Heart right ventricle (tissue), 16 donors: Measurements from ENCODE around the gene CHAC1. TPM values are rescaled to one million over a fixed set of nuclear protein-coding genes. Genes with fewer than 3 reads are reported as not detected.

Experiments
- ATAC-seq, 8 donors: fragments of 200-7000 bp; cut with Tn5 transposase; one replicate each; pipeline ENCODE4 v1.9.1; 2020; ENCODE audit warnings: mild to moderate bottlenecking in 8 of 8, moderate library complexity in 8 of 8, moderate number of reproducible peaks in 1 of 8
- DNase-seq, 2 donors: peaks; one replicate each; pipeline ENCODE4 v3.0.0-alpha.2; 2020
- H3K27ac ChIP-seq, 10 donors: fragments of 200-600 bp; sonication (generic) in 2 of 10; one replicate each; pipeline versions ENCODE4 v1.5.0 to v1.8.0; 2020 to 2022; ENCODE audit warnings: mild to moderate bottlenecking in 3 of 10
- H3K27me3 ChIP-seq, 7 donors: fragments of 200-600 bp; one replicate each; pipeline ENCODE4 v1.8.0; 2021 to 2022; ENCODE audit warnings: mild to moderate bottlenecking in 2 of 7
- H3K36me3 ChIP-seq, 9 donors: fragments of 200-600 bp; sonication (generic) in 1 of 9; one replicate each; pipeline versions ENCODE4 v1.5.0 to v1.8.0; 2020 to 2022; ENCODE audit warnings: mild to moderate bottlenecking in 2 of 9
- H3K4me1 ChIP-seq, 9 donors: fragments of 200-600 bp; sonication (generic) in 1 of 9; one replicate each; pipeline versions ENCODE4 v1.5.0 to v1.8.0; 2020 to 2022; ENCODE audit warnings: mild to moderate bottlenecking in 4 of 9
- H3K4me3 ChIP-seq, 10 donors: fragments of 200-600 bp; sonication (generic) in 2 of 10; one replicate each; pipeline versions ENCODE4 v1.5.0 to v1.8.0; 2020 to 2022; ENCODE audit warnings: mild to moderate bottlenecking in 7 of 10, moderate library complexity in 2 of 10
- H3K9me3 ChIP-seq, 11 donors: fragments of 200-600 bp in 10 of 11; sonication (generic) in 2 of 11; one replicate each; pipeline versions ENCODE4 v1.5.0 to v1.8.0; 2013 to 2022; ENCODE audit warnings: mild to moderate bottlenecking in 2 of 11, control low read depth in 1 of 11, moderate library complexity in 1 of 11
- WGBS, 2 donors: extraction: QIAGEN DNeasy Blood & Tissue Kit; methylation state at CpG; one replicate each; pipeline ENCODE4 v1.1.7; 2013; ENCODE audit warnings: inconsistent platforms in 1 of 2; 5-methylcytosine and 5-hydroxymethylcytosine counted together
- intact Hi-C, 10 donors: fragments of 100-400 bp; cut with DNase I; formaldehyde crosslinking; loops; one replicate each; pipeline versions ENCODE4 v1.11.1 to v1.14.2; 2022
- polyA plus RNA-seq, 2 donors: library from polyadenylated mRNA; stranded (reverse); fragments of 200-250 nt; gene quantifications; one replicate each; pipeline ENCODE4 v1.2.3, GENCODE V29; 2013
- total RNA-seq, 10 donors: library from RNA; stranded (reverse); fragmentation: NEBNext Ultra II Directional in 3 of 10; extraction: Animal tissue kit (Norgen Biotek cat#: 25700) in 3 of 10; gene quantifications; one replicate each; pipeline versions ENCODE4 v1.2.1 to v1.2.4, GENCODE V29; 2021 to 2023
- TF ChIP-seq, protein P1 (sequence below), 9 donors: fragments of 200-600 bp; sonication (generic) in 2 of 9; IDR thresholded peaks; one replicate each; pipeline versions ENCODE4 v1.5.0 to v1.8.0; 2021 to 2022; ENCODE audit warnings: antibody characterized with exemption in 9 of 9, mild to moderate bottlenecking in 5 of 9, moderate library complexity in 1 of 9
- donor health status: Arrhythmogenic right ventricular cardiomyopathy.
- donor health status: ischemic (EF 13 %, LVEDD 7.1; RV severe dilation, severe dysfunction).
- donor health status: healthy with polysubstance abuse.
- donor health status: DM: no; HTN: yes; CAD: no.
- donor health status: DM: no; HTN: no; CAD: no.
- donor health status: ischemic (EF 25% LVEDD 6.9; RV normal size, moderate dysfunction).
- donor health status: ischemic (EF 25% LVEDD 5.7; RV mildly dilated, moderate dysfunction).
- donor health status: healthy.
- donor health status: DM: yes; HTN: yes; CAD: no.
- donor health status: Ischemic cardiomyopathy.
- donor health status: ischemic (EF 35%, LVEDD 5.7; RV mildly dilated, moderate dysfunction).
- donor health status: nonischemic (EF 11% LVEDD 7.7; RV severe dilation, severe dysfunction).
- donor health status: DM: yes; HTN: yes; CAD: no.
- donor health status: PGD.
- donor health status: ischemic (EF 29% LVEDD 5.4; RV normal size, mild dysfunction).
- donor health status: nonischemic (EF 23%, LVEDD 6.1; RV moderate dilation, normal function).

The CHAC1 gene
- total and polyA plus RNA-seq, 12 donors = 0.31 to 7.6 (median 1.7) TPM

DNA sequence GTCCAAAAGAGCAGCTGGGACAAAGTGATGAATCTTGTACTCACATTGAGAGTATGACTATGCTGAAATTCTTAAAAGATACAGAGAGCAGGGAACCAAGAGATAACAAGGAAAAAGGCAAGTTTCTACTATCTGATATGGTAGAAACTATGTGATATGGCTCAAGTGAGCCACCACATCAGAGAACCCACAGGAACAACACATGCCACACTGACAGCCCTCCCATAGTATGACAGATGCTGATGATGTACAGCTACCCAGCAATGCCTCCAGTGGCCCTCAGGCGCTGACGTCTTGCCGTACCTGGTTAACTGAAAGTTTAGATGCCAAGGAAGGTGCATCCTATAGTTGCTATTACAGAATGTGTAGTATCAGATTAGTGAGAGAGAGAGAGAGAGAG is 42.4 kb downstream of the CHAC1 start:
- WGBS, 2 donors = 71 to 90% methylated on average over 3 of the region's 3 CpGs
- Histone ChIP-seq H3K27me3 (no peaks in the 10 kb centered on the region), H3K27ac (no peak overlapping the region), H3K4me3 (no peak overlapping the region), H3K9me3 (no peaks in the 10 kb centered on the region), H3K36me3 (peaks cover 0 to 95% (median 45%) of the 10 kb centered on the region in 9 donors), H3K4me1 (peaks cover 0 to 7% (median 0%) of the 10 kb centered on the region in 9 donors)
- DNase-seq (no peak), ATAC-seq (no peak)
- TF ChIP-seq, protein P1, sequence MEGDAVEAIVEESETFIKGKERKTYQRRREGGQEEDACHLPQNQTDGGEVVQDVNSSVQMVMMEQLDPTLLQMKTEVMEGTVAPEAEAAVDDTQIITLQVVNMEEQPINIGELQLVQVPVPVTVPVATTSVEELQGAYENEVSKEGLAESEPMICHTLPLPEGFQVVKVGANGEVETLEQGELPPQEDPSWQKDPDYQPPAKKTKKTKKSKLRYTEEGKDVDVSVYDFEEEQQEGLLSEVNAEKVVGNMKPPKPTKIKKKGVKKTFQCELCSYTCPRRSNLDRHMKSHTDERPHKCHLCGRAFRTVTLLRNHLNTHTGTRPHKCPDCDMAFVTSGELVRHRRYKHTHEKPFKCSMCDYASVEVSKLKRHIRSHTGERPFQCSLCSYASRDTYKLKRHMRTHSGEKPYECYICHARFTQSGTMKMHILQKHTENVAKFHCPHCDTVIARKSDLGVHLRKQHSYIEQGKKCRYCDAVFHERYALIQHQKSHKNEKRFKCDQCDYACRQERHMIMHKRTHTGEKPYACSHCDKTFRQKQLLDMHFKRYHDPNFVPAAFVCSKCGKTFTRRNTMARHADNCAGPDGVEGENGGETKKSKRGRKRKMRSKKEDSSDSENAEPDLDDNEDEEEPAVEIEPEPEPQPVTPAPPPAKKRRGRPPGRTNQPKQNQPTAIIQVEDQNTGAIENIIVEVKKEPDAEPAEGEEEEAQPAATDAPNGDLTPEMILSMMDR (IDR thresholded peaks at IDR 0.05) = no peak
- intact Hi-C loops = no loop called here

DNA sequence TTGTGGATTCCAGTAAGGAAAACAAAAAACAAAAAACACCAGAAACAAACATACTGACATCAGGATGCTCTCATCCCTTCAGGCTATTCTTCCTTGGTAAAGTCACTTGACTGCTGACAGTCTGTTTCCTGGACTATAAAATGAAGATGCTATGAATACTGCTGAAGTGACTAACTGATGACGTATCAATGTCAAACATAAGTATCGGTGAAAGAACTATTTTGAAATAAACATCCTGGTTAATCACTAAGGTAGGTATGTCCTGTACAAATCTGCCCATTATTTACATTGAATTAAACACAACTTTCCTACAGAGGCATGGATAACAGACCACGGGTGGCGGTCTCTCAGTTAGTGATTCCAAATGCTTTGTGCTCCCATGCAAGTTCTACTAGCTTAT is 45.9 kb downstream of the CHAC1 start:
- Histone ChIP-seq H3K4me3 (no peak overlapping the region), H3K4me1 (peaks cover 0 to 6% (median 0%) of the 10 kb centered on the region in 9 donors), H3K27me3 (no peaks in the 10 kb centered on the region), H3K9me3 (no peaks in the 10 kb centered on the region), H3K27ac (no peak overlapping the region), H3K36me3 (peaks cover 0 to 95% (median 35%) of the 10 kb centered on the region in 9 donors)
- TF ChIP-seq, protein P1 (IDR thresholded peaks at IDR 0.05) = no peak
- 99 to 100% methylated on average over 4 of the region's 4 CpGs for WGBS, 2 donors
- DNase-seq (no peak), ATAC-seq (no peak)
- intact Hi-C loops = no loop called here

DNA sequence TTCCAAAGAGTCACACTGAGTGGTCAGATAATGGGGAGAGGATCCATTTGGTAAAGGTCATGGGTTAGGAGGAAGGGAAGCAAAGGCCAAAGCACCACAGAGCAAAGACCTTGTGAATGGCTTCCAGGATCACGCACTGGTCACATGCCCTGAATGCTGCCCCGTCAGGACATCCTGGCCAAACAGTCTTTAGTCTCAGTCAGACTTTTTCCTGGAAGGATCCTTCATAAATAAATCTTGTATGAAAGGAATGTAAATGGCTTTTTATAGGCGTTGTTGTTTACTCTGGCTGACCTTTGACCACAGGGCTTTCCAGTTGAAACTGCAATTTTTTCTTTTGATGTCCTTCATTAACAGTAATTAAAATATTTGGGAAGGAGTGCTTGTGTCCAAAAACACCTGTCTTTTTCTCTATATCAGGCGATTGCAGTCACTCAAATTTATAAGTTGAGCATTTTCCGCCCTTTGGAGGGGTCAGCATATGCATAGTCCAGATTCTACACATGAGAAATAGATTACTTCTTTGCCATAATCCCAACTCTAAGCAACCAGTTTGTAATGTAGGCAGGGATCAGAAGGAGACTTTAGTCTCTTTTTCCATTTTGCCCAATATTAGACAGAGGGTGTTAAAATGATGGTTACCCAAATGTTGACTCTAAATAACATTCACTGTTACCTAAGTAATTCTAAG is 48.4 kb downstream of the CHAC1 start:
- intact Hi-C loops = loop anchor here in 1 of 10 donors (5.0 kb wide), 1 partner anchor 34 kb away; no protein-coding TSS in a partner anchor
- Histone ChIP-seq H3K4me3 (no peak overlapping the region), H3K27ac (no peak overlapping the region), H3K4me1 (peaks cover 0 to 17% (median 4%) of the 10 kb centered on the region in 9 donors), H3K36me3 (peaks cover 0 to 91% (median 25%) of the 10 kb centered on the region in 9 donors), H3K9me3 (no peaks in the 10 kb centered on the region), H3K27me3 (no peaks in the 10 kb centered on the region)
- TF ChIP-seq, protein P1 (IDR thresholded peaks at IDR 0.05) = no peak
- 77 to 83% methylated on average over 5 of the region's 5 CpGs for WGBS, 2 donors
- ATAC-seq (no peak), DNase-seq (no peak)

DNA sequence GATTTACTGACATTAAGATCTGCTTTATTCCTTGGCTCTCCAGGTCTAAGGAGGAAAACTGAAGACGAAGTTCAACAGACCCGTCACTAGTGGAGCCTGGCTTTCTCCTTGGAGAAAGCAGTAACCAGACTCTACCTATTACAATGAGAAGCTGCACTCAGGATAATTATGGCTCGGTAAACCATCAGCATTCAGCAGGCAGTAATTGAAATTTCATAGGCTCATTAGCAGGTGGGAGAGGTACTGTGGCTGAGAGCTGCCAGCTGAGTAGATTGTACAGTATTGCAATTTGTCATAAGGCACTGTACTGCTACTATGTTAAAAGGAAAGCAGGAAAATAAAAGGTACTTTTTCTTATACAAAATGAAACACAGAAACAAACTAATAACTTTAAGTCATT is 51.2 kb downstream of the CHAC1 start:
- WGBS, 2 donors = 90% methylated on average over 3 of the region's 3 CpGs
- H3K4me3 ChIP-seq = no peak overlapping the region
- DNase-seq = no peak
- peaks cover 0 to 23% (median 4%) of the 10 kb centered on the region in 9 donors for H3K4me1 ChIP-seq
- H3K36me3 ChIP-seq = peaks cover 0 to 77% (median 17%) of the 10 kb centered on the region in 9 donors
- TF ChIP-seq, protein P1 (IDR thresholded peaks at IDR 0.05) = no peak
- H3K9me3 ChIP-seq = no peaks in the 10 kb centered on the region
- H3K27ac ChIP-seq = no peak overlapping the region
- no peaks in the 10 kb centered on the region for H3K27me3 ChIP-seq
- no peak for ATAC-seq
- intact Hi-C loops = loop anchor here in 1 of 10 donors (5.0 kb wide), 1 partner anchor 37 kb away; no protein-coding TSS in a partner anchor

Other genes with a start within 250 kb of the CHAC1 start
- gene RMDN3, start 198.2 kb upstream of the CHAC1 start, total RNA-seq = 10 to 100 TPM; 12.2 to 20.9 (median 17.6) TPM
- gene RMDN3, start 198.2 kb upstream of the CHAC1 start, polyA plus RNA-seq = 10 to 100 TPM; 16.2 to 21.7 TPM
- 1 to 10 TPM; 2.2 to 9.1 (median 3.7) TPM for gene GCHFR, start 189.4 kb upstream of the CHAC1 start, total RNA-seq
- 10 to 100 TPM in 1 of 2 donors, 1 to 10 TPM in 1; 5.8 to 10.8 TPM for gene GCHFR, start 189.4 kb upstream of the CHAC1 start, polyA plus RNA-seq
- gene C15orf62, start 183.5 kb upstream of the CHAC1 start, total RNA-seq = under 1 TPM in 3 of 10 donors, not detected in 7; 0.10 to 0.32 (median 0.31) TPM
- gene C15orf62, start 183.5 kb upstream of the CHAC1 start, polyA plus RNA-seq = under 1 TPM; 0.12 to 0.15 TPM
- 10 to 100 TPM; 14.2 to 29.2 (median 18.2) TPM for gene ZFYVE19, start 146.4 kb upstream of the CHAC1 start, total RNA-seq
- 10 to 100 TPM; 11.9 to 18.1 TPM for gene ZFYVE19, start 146.4 kb upstream of the CHAC1 start, polyA plus RNA-seq
- gene DNAJC17, start 146.0 kb upstream of the CHAC1 start, total RNA-seq = 10 to 100 TPM in 9 of 10 donors, 1 to 10 TPM in 1; 9.9 to 17.7 (median 14.7) TPM
- gene DNAJC17, start 146.0 kb upstream of the CHAC1 start, polyA plus RNA-seq = 10 to 100 TPM; 34.5 to 62.1 TPM
- not detected for gene PPP1R14D, start 124.8 kb upstream of the CHAC1 start, total RNA-seq
- gene PPP1R14D, start 124.8 kb upstream of the CHAC1 start, polyA plus RNA-seq = not detected
- 1 to 10 TPM in 2 of 10 donors, under 1 TPM in 7, not detected in 1; 0.17 to 1.9 (median 0.47) TPM for gene SPINT1, start 109.4 kb upstream of the CHAC1 start, total RNA-seq
- gene SPINT1, start 109.4 kb upstream of the CHAC1 start, polyA plus RNA-seq = under 1 TPM; 0.22 to 0.43 TPM
- gene RHOV, start 79.2 kb upstream of the CHAC1 start, total RNA-seq = not detected
- under 1 TPM in 1 of 2 donors, not detected in 1; 0.03 TPM for gene RHOV, start 79.2 kb upstream of the CHAC1 start, polyA plus RNA-seq
- gene VPS18, start 59.0 kb upstream of the CHAC1 start, total RNA-seq = 10 to 100 TPM; 16.0 to 25.0 (median 21.5) TPM
- 10 to 100 TPM; 10.5 to 12.2 TPM for gene VPS18, start 59.0 kb upstream of the CHAC1 start, polyA plus RNA-seq
- gene DLL4, start 24.1 kb upstream of the CHAC1 start, total RNA-seq = 10 to 100 TPM in 8 of 10 donors, 1 to 10 TPM in 2; 6.5 to 24.8 (median 16.6) TPM
- 10 to 100 TPM in 1 of 2 donors, 1 to 10 TPM in 1; 8.7 to 10.2 TPM for gene DLL4, start 24.1 kb upstream of the CHAC1 start, polyA plus RNA-seq
- gene INO80, start 162.8 kb downstream of the CHAC1 start, total RNA-seq = 10 to 100 TPM; 10.0 to 14.8 (median 12.2) TPM
- 1 to 10 TPM; 4.8 to 7.7 TPM for gene INO80, start 162.8 kb downstream of the CHAC1 start, polyA plus RNA-seq